SK-N-DZ (cell line): ENCODE results near the gene FDXR.

Experiments
- DNase-seq: peaks from one replicate; pipeline ENCODE4 v3.0.0-alpha.2; 2015; ENCODE audit warnings: low spot score

FDXR gene

DNA sequence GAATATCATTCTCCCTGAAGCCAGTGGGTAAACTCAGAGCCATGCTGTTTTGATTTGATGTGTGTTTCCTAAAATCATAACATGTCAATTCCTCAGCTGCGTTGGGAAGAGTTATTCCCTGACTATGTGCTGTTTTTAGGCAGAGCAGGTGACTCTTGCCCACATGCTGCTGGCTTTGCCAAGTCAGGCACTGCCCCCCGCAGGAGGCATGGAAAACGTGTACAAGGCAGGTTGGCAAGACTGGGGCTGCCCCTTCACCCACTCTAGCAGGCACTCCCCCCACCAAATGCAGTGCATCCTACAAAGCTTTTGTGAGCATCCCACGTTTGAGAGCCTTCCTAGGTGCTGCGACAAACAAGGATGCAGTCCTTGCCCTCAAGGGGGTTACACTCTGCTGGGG, 58.3 kb downstream of the FDXR start:
- DNase-seq: no peak
